GM12892 (cell line): ENCODE measurements around the gene PPCDC.
A peak's percentile ranks its signal among the peaks of the same experiment; 100 is the strongest.

Source experiments
- DNase-seq: peaks from one replicate; pipeline ENCODE4 v3.0.0; 2011; ENCODE audit not compliant: insufficient read length
- FAIRE-seq: peaks from 2 replicates; lab custom pipeline; 2011; peaks lifted over from hg19 to GRCh38; lab: Jason Lieb, UNC
- POLR2A ChIP-seq: IDR thresholded peaks from 2 replicates; pipeline ENCODE4 v1.6.1; 2011; ENCODE audit warnings: low read depth, low read length, control low read depth
- POLR2AphosphoS5 ChIP-seq: IDR thresholded peaks from 2 replicates; pipeline ENCODE4 v1.6.1; 2011; ENCODE audit warnings: low read depth, low read length, control low read depth
- TAF1 ChIP-seq: IDR thresholded peaks from 2 replicates; pipeline ENCODE4 v1.6.1; 2011; ENCODE audit warnings: low read depth, mild to moderate bottlenecking, control low read depth, low read length, borderline replicate concordance

PPCDC gene

GRCh38 chr15:75022783-75023180, 608 bp upstream of the PPCDC start:
- no peak for FAIRE-seq
- TF ChIP-seq POLR2A (no peak), TAF1 (no peak), POLR2AphosphoS5 (no peak)

DNA sequence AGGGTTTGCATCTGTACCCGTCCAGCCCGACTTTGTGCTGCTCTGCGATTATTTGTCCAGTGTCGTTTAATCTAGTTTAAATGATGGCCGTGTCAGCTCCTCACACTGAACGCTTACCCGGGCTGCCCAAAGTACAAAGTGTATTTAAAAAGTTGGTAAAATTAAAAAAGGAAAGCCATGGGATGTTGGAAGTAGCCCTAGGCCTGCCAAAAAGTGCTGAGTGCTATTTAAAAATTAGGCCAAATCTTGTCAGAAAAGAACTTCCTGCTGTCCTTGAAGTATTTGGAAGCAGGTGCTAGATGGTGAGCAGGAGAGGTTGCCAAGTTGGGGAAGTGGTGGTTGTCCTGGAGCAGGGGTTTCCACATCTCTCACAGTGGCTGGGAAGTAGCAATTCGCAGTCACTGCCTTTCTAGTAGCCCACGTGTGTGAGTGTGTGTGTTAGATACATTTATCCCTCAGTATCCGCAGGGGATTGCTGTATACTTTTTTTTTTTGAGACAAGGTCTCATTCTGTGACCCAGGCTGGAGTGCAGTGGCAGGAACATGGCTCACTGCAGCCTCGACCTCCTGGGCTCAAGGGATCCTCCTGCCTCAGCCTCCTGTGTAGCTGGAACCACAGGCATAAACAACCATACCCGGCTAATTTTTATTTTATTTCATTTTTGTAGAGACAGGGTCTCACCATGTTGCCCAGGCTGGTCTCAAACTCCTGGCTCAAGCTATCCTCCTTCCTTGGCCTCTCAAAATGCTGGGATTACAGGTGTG, 664 bp downstream of the PPCDC start:
- FAIRE-seq (peak; percentile 5), DNase-seq (no peak)
- no peak for TF ChIP-seq TAF1
- TF ChIP-seq POLR2A = peak; percentile 10; the same call in 1 of the 2 replicates
- TF ChIP-seq POLR2AphosphoS5 = 0 out of 2 replicates have a peak, but pooled peaks have one; percentile 17

More at GRCh38 chr15:75022783-75023180, 608 bp upstream of the PPCDC start:
- DNase-seq = no peak

- DNase-seq = no peak
- no peak for TF ChIP-seq POLR2AphosphoS5
- no peak for TF ChIP-seq POLR2A
- no peak for TF ChIP-seq TAF1
- FAIRE-seq = no peak
These were observed 1.7 kb downstream of the PPCDC start for GRCh38 chr15:75025107-75025506.

DNA sequence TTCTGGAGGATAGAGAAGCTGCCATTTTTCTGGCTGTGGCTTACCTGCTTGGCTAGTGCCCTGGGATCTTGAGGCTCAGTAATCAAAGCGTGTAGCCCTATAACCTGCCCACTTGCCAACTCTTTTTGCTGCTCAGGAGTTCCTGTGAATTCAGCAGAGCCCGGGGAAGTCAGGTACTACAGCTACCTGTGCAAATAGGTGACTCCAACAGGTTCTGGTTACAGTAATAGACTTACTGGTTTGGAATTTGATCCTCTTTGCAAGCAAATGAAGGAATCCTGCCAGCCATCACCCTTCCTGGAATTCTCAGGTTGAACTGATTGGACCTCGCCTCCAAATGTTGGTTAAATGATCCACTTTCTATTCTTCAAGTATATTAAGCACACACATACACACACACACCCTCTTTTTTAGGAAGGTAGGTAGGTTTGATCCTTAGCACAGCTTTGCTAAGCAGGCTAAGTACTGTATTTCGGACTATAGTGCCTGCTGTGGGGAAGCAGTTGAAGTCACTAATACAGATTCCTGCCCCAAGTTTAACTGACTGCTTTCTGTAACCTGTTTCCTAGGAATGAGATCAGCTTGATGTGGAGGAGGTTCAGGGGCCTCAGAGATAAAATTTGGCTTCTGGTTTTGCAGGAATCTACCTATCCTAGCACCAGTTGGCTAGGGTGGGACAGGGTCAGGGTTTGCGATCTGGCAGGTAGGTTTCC, 2.3 kb downstream of the PPCDC start:
- TF ChIP-seq POLR2A = no peak
- no peak for TF ChIP-seq TAF1
- TF ChIP-seq POLR2AphosphoS5 = no peak
- no peak for FAIRE-seq
- no peak for DNase-seq

DNA sequence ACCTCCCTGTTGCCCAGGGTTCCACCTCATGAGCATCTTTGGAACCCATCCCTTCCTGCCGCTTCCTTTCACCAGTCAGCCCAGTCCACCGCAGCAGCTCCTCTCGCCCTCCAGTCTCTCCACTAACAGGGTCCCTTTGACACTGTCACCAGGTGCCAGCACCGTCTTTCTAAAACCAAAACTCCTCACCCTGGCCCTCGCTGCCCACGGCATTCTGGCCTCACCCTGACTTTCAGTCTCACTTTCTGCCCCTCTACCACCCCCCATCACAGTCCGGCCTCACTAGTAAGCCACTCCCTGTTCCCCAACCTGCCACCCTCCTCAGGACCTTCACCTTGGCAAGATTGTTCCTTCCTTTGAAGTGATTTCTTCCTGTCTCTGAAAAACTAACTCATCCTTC, 4.2 kb downstream of the PPCDC start:
- TF ChIP-seq POLR2AphosphoS5 (no peak), TAF1 (no peak), POLR2A (no peak)
- no peak for DNase-seq
- no peak for FAIRE-seq

DNA sequence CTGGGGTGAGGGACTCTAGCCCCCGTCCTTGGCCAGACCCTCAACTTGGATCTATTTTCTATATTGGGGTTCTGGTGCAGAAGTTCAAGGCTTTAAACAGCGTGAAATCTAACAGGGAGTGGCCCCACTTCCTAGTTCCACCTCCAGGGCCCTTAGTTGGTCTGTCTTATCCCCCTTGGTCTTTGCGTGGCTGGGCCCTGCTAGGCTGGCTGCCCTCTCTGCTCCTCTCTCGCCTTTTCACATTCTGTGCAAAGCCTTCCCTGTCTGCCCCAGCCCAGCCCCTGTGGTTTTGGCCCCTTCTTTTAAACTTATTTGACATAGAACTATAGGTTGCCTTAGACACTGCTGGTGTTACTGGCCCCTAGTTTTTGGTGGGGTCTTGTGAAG, 5.6 kb downstream of the PPCDC start:
- FAIRE-seq (no peak), DNase-seq (no peak)
- TF ChIP-seq POLR2A (no peak), TAF1 (no peak), POLR2AphosphoS5 (no peak)

GRCh38 chr15:75029378-75030022, 6.1 kb downstream of the PPCDC start:
- FAIRE-seq = peak; percentile 94
- peak; percentile 68 for DNase-seq
- no peak for TF ChIP-seq POLR2A

DNA sequence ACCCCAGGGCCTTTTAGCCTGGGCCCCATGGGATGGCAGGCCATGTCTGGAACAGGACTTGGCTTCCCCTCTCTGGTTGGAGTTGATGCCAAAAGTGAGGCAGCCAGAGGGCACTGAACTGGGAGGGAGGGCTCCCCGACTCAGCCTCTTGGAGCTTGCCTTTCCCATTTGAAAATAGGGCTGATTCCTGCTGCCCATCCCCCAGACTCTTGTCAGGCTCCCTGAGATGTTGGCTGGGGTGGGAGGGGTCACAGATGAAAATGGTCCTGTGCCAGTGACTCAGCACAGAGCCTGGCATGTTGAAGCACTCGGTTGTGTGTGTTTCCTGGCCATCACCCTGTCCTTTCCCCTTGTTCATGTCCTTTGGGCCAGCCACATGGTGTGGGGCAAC, 6.6 kb downstream of the PPCDC start:
- no peak for TF ChIP-seq TAF1
- no peak for TF ChIP-seq POLR2A
- no peak for TF ChIP-seq POLR2AphosphoS5
- no peak for FAIRE-seq
- no peak for DNase-seq

- FAIRE-seq (no peak), DNase-seq (no peak)
- no peak for TF ChIP-seq TAF1
- no peak for TF ChIP-seq POLR2AphosphoS5
These were observed 7.0 kb downstream of the PPCDC start for GRCh38 chr15:75030424-75030823.

DNA sequence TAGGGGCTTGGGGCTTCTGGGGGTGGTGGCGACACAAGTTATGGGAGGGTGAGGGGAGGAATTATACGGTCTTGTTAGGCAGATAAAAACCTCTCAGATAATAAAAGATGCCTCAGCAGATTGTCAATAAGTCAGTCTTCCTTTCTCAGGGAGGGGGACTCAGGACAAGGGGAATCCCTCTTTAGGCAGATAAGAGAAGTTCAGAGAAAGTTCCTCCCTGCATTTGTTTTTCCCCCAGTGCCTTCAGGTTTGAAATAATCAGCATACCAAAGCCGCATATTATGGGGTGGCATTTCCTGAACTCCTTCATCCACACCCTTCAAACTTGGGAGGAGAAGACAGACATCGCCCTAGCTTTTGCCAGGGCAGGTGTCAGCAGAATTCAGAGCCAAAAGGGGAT, 8.5 kb downstream of the PPCDC start:
- no peak for TF ChIP-seq POLR2A
- TF ChIP-seq TAF1 = no peak
- no peak for TF ChIP-seq POLR2AphosphoS5
- FAIRE-seq = no peak
- no peak for DNase-seq

DNA sequence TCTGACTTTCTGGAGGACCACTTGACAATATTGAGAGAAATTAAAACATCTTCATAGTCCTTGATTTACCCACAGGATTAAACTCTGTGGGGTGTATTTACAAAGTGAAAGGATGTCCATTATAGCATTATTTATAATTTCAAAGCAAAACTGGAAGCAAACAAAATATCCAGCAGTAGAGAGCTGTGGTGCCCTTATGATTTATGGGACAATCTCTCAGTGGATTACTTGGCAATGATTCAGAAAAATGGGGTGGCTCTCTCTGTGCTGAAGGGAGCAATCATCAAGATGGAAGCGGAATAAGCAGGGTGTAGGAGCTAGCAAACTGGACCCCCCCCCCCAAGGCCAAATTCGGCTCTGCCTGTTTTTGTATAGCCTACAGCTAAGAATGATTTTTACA, 9.0 kb downstream of the PPCDC start:
- DNase-seq (no peak), FAIRE-seq (no peak)
- no peak for TF ChIP-seq POLR2A
- no peak for TF ChIP-seq POLR2AphosphoS5
- TF ChIP-seq TAF1 = no peak

GRCh38 chr15:75033809-75034208, 10.4 kb downstream of the PPCDC start:
- FAIRE-seq = no peak
- no peak for TF ChIP-seq TAF1
- TF ChIP-seq POLR2AphosphoS5 = no peak
- no peak for TF ChIP-seq POLR2A
- DNase-seq = no peak
